H1 (cell line): ENCODE data around the gene TIA1. TPM values are rescaled to one million over a fixed set of nuclear protein-coding genes. Genes with fewer than 3 reads are reported as not detected.

Experiments used
- microRNA counts: library from miRNA; unstranded; fragments of <30 nt; microRNA quantifications from one replicate; lab custom pipeline; 2015
- microRNA-seq, 2 experiments: library from miRNA; unstranded; fragments of <30 nt; microRNA quantifications; one replicate each; pipeline versions ENCODE4 to v1.2.0, GENCODE V29; 2016 to 2020; ENCODE audit warnings: borderline microRNAs expressed in 2 of 2, borderline number of aligned reads in 2 of 2, borderline replicate concordance in 1 of 2
- polyA plus RNA-seq, 7 experiments: library from polyadenylated mRNA; depleted of rRNA in 3 of 7; stranded (reverse) in 5 of 7; unstranded in 2 of 7; fragments of >200 nt in 5 of 7; fragments of 200-250 nt in 2 of 7; gene quantifications; 1 replicate in 5 of 7; 2 replicates in 1 of 7; 4 replicates in 1 of 7; pipeline versions ENCODE4 v1.2.1 to v1.2.3, GENCODE V29; 2011 to 2013; ENCODE audit warnings: missing spikeins in 2 of 7, mixed read lengths in 2 of 7
- small RNA-seq: library from polyadenylated mRNA; stranded (forward); fragments of <200 nt; extraction: miRNeasy Mini kit (QIAGEN cat#:217004); gene quantifications from one replicate; pipeline ENCODE3, GENCODE V24; 2013; ENCODE audit not compliant: insufficient read depth
- total RNA-seq: library from RNA; stranded (reverse); fragmentation: NEBNext Ultra II Directional; extraction: Animal tissue kit (Norgen Biotek cat#: 25700); gene quantifications from 2 replicates; pipeline ENCODE4 v1.2.1, GENCODE V29; 2021

TIA1 gene
- total and polyA plus RNA-seq, 2 of the 8 experiments (the other 6 are each of a cell fraction or from before 2014, with no cell fraction given), result 58.6 to 181 TPM

MicroRNAs within 50 kb of the gene (microRNA counts, 767-probe panel; counts per million panel counts)
- microRNA hsa-miR-1285-3p (lab: Ali Mortazavi, UCI), result 879 counts per million, percentile 95 among the panel's probes with 10 or more counts

Small RNA genes lying within 50 kb of the gene (microRNA-seq; reads per million reads assigned to microRNA genes)
- 0 reads per million in 2 experiments for gene MIR1285-2

Small RNA genes lying within 50 kb of the gene (small RNA-seq; reads per million reads assigned to genes)
- gene AC016700.2 (not detected), gene MIR1285-2 (not detected)

Other genes starting within 250 kb of the TIA1 start
- gene PCBP1, start 161.2 kb downstream of the TIA1 start, total RNA-seq, result 493 and 511 TPM in 2 replicates
- 279 and 316 TPM in 2 replicates for gene PCBP1, start 161.2 kb downstream of the TIA1 start, polyA plus RNA-seq (2011; rRNA removed)
- gene C2orf42, start 57.6 kb downstream of the TIA1 start, total RNA-seq, result 9.4 and 10.7 TPM in 2 replicates
- gene C2orf42, start 57.6 kb downstream of the TIA1 start, polyA plus RNA-seq (2011; rRNA removed), result 3.9 and 4.7 TPM in 2 replicates
- 41.9 and 48.5 TPM in 2 replicates for gene PCYOX1, start 9.5 kb upstream of the TIA1 start, total RNA-seq
- 6.6 and 9.1 TPM in 2 replicates for gene PCYOX1, start 9.5 kb upstream of the TIA1 start, polyA plus RNA-seq (2011; rRNA removed)
- gene SNRPG, start 45.1 kb upstream of the TIA1 start, total RNA-seq, result 429 and 466 TPM in 2 replicates
- gene SNRPG, start 45.1 kb upstream of the TIA1 start, polyA plus RNA-seq (2011; rRNA removed), result 96.0 and 195 TPM in 2 replicates
- gene FAM136A, start 53.4 kb upstream of the TIA1 start, total RNA-seq, result 118 and 122 TPM in 2 replicates
- gene FAM136A, start 53.4 kb upstream of the TIA1 start, polyA plus RNA-seq (2011; rRNA removed), result 48.9 and 58.2 TPM in 2 replicates